Prostate gland (tissue), 2 donors: Measurements from ENCODE around the gene KRT12. TPM values are rescaled to one million over a fixed set of nuclear protein-coding genes. Genes with fewer than 3 reads are reported as not detected.

Experiments
- DNase-seq: peaks from one replicate; pipeline ENCODE4 v3.0.0-alpha.2; 2019; ENCODE audit warnings: low spot score
- H3K27ac ChIP-seq, 2 donors: fragments of 200-600 bp; sonication (generic); 2 replicates each; pipeline ENCODE4 v1.5.1; 2017 to 2019
- H3K27me3 ChIP-seq: fragments of 200-600 bp; sonication (generic); replicated peaks from 2 replicates; pipeline ENCODE4 v1.5.1; 2019; ENCODE audit not compliant: insufficient read depth
- H3K36me3 ChIP-seq, 2 donors: fragments of 200-600 bp; sonication (generic); 1 replicate in 1 of 2; 2 replicates in 1 of 2; pipeline versions ENCODE4 v1.5.1 to v1.8.1; 2017 to 2019
- H3K4me1 ChIP-seq: fragments of 200-600 bp; sonication (generic); replicated peaks from 2 replicates; pipeline ENCODE4 v1.5.1; 2019
- H3K4me3 ChIP-seq, 2 donors: fragments of 200-600 bp; sonication (generic); 2 replicates each; pipeline ENCODE4 v1.5.1; 2017 to 2019
- H3K9me3 ChIP-seq: fragments of 200-600 bp; sonication (generic); 2 replicates; pipeline ENCODE4 v1.5.1; 2017
- POLR2A ChIP-seq: fragments of 450-650 bp; IDR thresholded peaks from one replicate; pipeline ENCODE4 v1.6.1; 2016; ENCODE audit warnings: antibody characterized with exemption, mild to moderate bottlenecking
- POLR2AphosphoS5 ChIP-seq: sonication (generic); formaldehyde crosslinking; IDR thresholded peaks from one replicate; pipeline ENCODE4 v1.6.1; 2017; ENCODE audit warnings: antibody characterized with exemption
- WGBS: methylation state at CpG from one replicate; pipeline ENCODE4 v1.1.5; 2018; 5-methylcytosine and 5-hydroxymethylcytosine counted together
- intact Hi-C: fragments of 100-400 bp; cut with DNase I; formaldehyde crosslinking; loops from one replicate; pipeline ENCODE4 v1.14.2; 2022
- total RNA-seq, 2 donors: library from RNA; depleted of rRNA; stranded (reverse); fragments of >200 nt; gene quantifications; one replicate each; pipeline ENCODE4 v1.1.0, GENCODE V29; 2016
- TF ChIP-seq, protein P1 (sequence below), 4 experiments: fragments of 200-600 bp in 2 of 4; fragments of 450-650 bp in 2 of 4; sonication (generic) in 2 of 4; IDR thresholded peaks; 1 replicate in 3 of 4; 2 replicates in 1 of 4; pipeline ENCODE4 v1.5.1; 2016 to 2019; ENCODE audit warnings: antibody characterized with exemption in 4 of 4, mild to moderate bottlenecking in 2 of 4, moderate library complexity in 2 of 4

KRT12 gene
- total RNA-seq, 2 donors from 2014 or later, result not detected

- Histone ChIP-seq H3K4me3 (no peak overlapping the region), H3K36me3 (no peaks in the 10 kb centered on the region), H3K4me1 (no peaks in the 10 kb centered on the region), H3K9me3 (no peaks in the 10 kb centered on the region), H3K27me3 (no peaks in the 10 kb centered on the region), H3K27ac (no peak overlapping the region)
- WGBS, result 68% methylated on average over 4 of the region's 4 CpGs
- intact Hi-C loops, result no loop called here
- DNase-seq, result no peak
- TF ChIP-seq POLR2AphosphoS5 (no peak), POLR2A (no peak)
- TF ChIP-seq, protein P1, sequence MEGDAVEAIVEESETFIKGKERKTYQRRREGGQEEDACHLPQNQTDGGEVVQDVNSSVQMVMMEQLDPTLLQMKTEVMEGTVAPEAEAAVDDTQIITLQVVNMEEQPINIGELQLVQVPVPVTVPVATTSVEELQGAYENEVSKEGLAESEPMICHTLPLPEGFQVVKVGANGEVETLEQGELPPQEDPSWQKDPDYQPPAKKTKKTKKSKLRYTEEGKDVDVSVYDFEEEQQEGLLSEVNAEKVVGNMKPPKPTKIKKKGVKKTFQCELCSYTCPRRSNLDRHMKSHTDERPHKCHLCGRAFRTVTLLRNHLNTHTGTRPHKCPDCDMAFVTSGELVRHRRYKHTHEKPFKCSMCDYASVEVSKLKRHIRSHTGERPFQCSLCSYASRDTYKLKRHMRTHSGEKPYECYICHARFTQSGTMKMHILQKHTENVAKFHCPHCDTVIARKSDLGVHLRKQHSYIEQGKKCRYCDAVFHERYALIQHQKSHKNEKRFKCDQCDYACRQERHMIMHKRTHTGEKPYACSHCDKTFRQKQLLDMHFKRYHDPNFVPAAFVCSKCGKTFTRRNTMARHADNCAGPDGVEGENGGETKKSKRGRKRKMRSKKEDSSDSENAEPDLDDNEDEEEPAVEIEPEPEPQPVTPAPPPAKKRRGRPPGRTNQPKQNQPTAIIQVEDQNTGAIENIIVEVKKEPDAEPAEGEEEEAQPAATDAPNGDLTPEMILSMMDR (IDR thresholded peaks at IDR 0.05), result no peak
These were observed 30.0 kb upstream of the KRT12 start for GRCh38 chr17:40896916-40897455.

GRCh38 chr17:40895106-40895730 is 28.2 kb upstream of the KRT12 start:
- DNase-seq, result no peak
- no peaks in the 10 kb centered on the region for H3K9me3 ChIP-seq
- no peak overlapping the region for H3K27ac ChIP-seq
- H3K36me3 ChIP-seq, result no peaks in the 10 kb centered on the region
- intact Hi-C loops, result no loop called here
- H3K27me3 ChIP-seq, result no peaks in the 10 kb centered on the region
- 65% methylated on average over 9 of the region's 9 CpGs for WGBS
- no peak overlapping the region for H3K4me3 ChIP-seq
- no peak for TF ChIP-seq POLR2A
- TF ChIP-seq, protein P1 (IDR thresholded peaks at IDR 0.05), result no peak
- no peak for TF ChIP-seq POLR2AphosphoS5
- no peaks in the 10 kb centered on the region for H3K4me1 ChIP-seq

DNA sequence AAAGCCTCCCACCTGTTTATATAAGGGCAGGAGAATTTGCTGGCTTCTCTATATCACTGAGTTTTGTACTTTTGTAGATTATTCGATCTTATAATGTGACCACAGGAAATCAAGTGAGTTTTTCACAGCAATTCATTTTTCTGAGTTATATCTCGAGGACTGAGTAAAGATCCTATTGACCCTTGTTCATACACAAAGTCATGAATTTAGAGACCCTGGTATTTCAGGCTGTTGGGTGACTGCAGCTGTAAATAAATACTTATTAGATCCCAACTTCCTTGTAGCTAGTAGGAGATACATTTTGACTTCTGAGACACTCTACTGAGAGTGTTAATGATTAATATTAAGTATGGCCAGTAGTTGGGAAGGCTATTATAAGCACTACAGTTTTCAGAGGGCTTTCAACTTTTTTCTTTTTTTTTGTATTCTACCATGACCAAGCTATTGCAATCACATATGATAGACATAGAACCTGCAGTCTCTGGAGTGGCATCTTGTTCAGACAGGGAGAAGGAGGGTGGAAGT is 21.2 kb upstream of the KRT12 start:
- Histone ChIP-seq H3K4me3 (no peak overlapping the region), H3K9me3 (no peaks in the 10 kb centered on the region), H3K27ac (no peak overlapping the region), H3K4me1 (no peaks in the 10 kb centered on the region), H3K27me3 (no peaks in the 10 kb centered on the region), H3K36me3 (no peaks in the 10 kb centered on the region)
- WGBS, result 95% methylated on average over 2 of the region's 2 CpGs
- TF ChIP-seq POLR2A, result no peak
- TF ChIP-seq, protein P1 (IDR thresholded peaks at IDR 0.05), result no peak
- TF ChIP-seq POLR2AphosphoS5, result no peak
- intact Hi-C loops, result no loop called here
- DNase-seq, result no peak

DNA sequence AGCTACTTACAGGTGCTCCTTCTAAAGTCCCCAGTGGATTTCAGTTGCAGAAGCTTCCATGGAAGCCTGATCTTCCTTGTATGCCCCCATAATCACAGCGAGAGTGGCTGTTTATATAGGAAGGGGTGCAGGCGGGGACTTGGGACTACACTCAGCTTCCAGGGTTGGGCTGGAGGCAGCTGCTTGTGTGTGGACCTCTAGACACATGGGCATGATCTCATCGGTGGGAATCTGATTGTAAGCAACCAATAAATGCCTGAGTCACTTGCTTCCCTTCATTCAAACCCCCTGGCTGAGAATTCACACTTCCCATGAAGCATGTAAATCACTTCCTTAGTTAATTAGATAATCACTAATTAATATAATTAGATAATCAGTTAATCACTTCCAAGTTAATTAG is 19.1 kb upstream of the KRT12 start:
- TF ChIP-seq POLR2A, result no peak
- TF ChIP-seq POLR2AphosphoS5, result no peak
- TF ChIP-seq, protein P1 (IDR thresholded peaks at IDR 0.05), result no peak
- Histone ChIP-seq H3K27me3 (no peaks in the 10 kb centered on the region), H3K4me1 (no peaks in the 10 kb centered on the region), H3K27ac (no peak overlapping the region), H3K36me3 (no peaks in the 10 kb centered on the region), H3K9me3 (no peaks in the 10 kb centered on the region), H3K4me3 (no peak overlapping the region)
- 44% methylated on average over 3 of the region's 3 CpGs for WGBS
- no peak for DNase-seq
- intact Hi-C loops, result no loop called here
